Bronchial epithelial cell (primary cell): Measurements from ENCODE around the gene SELPLG. TPM values are rescaled to one million over a fixed set of nuclear protein-coding genes. Genes with fewer than 3 reads are reported as not detected.
A peak's percentile ranks its signal among the peaks of the same experiment; 100 is the strongest.
"Not testable (repeated sequence)": the region's sequence is repeated elsewhere in the genome, so short reads cannot be mapped to it uniquely, and the experiment has no call there.

Source experiments
- DNase-seq: peaks from one replicate; pipeline ENCODE4 v3.0.0-alpha.2; 2010; ENCODE audit warnings: low read depth
- FAIRE-seq: peaks from 2 replicates; lab custom pipeline; 2011; peaks lifted over from hg19 to GRCh38; lab: Jason Lieb, UNC
- H3K27me3 ChIP-seq: 2 replicates; pipeline ENCODE4 v1.5.1; 2011; ENCODE audit warnings: low read length; ENCODE audit not compliant: control insufficient read depth, insufficient read depth
- H3K36me3 ChIP-seq: 2 replicates; pipeline ENCODE4 v1.5.1; 2011; ENCODE audit warnings: low read length; ENCODE audit not compliant: control insufficient read depth, insufficient read depth
- H3K4me3 ChIP-seq: 2 replicates; pipeline ENCODE4 v1.5.1; 2011; ENCODE audit warnings: mild to moderate bottlenecking, low read depth, low read length, control low read depth
- total RNA-seq: library from RNA; depleted of rRNA; stranded (reverse); fragments of >200 nt; gene quantifications from 2 replicates; pipeline ENCODE4 v1.2.1, GENCODE V29; 2014
- TF ChIP-seq, protein P1 (sequence below): IDR thresholded peaks from 2 replicates; pipeline ENCODE4 v1.5.1; 2011; ENCODE audit warnings: mild to moderate bottlenecking, moderate library complexity, low read length, control low read depth, inconsistent platforms; ENCODE audit not compliant: insufficient read depth, severe bottlenecking

SELPLG gene
- total RNA-seq, 1 donor from 2014 or later: under 0.01 TPM

DNA sequence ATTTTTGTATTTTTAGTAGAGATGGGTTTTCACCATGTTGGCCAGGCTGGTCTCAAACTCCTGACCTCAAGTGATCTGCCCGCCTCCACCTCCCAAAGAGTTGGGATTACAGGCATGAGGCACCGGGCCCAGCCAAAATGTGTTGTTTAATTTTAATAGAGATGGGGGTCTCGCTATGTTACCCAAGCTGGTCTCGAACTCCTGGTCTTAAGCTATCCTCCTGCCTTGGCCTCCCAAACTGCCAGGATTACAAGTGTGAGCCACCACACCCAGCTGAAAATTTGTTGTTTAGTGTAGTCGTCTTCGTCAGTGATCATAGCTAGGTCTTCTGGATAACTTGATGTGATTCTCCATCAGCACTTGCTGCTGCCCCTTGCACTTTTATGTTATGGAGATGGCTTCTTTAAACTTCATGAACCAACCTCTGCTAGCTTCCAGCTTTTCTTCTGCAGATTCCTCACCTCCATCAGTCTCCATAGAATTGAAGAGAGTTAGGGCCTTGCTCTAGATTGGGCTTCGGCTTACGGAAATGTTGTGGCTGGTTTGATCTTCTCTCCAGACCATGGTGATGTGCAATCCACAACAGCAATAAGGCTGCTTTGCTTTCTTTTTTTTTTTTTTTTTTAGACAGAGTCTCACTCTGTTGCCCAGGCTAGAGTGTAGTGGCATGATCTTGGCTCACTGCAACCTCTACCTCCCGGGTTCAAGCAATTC, 58.3 kb downstream of the SELPLG start:
- FAIRE-seq (no peak), DNase-seq (no peak)
- H3K4me3 ChIP-seq: no peak overlapping the region
- H3K36me3 ChIP-seq: no peaks in the 10 kb centered on the region
- TF ChIP-seq, protein P1, sequence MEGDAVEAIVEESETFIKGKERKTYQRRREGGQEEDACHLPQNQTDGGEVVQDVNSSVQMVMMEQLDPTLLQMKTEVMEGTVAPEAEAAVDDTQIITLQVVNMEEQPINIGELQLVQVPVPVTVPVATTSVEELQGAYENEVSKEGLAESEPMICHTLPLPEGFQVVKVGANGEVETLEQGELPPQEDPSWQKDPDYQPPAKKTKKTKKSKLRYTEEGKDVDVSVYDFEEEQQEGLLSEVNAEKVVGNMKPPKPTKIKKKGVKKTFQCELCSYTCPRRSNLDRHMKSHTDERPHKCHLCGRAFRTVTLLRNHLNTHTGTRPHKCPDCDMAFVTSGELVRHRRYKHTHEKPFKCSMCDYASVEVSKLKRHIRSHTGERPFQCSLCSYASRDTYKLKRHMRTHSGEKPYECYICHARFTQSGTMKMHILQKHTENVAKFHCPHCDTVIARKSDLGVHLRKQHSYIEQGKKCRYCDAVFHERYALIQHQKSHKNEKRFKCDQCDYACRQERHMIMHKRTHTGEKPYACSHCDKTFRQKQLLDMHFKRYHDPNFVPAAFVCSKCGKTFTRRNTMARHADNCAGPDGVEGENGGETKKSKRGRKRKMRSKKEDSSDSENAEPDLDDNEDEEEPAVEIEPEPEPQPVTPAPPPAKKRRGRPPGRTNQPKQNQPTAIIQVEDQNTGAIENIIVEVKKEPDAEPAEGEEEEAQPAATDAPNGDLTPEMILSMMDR: no peak
- no peaks in the 10 kb centered on the region for H3K27me3 ChIP-seq

DNA sequence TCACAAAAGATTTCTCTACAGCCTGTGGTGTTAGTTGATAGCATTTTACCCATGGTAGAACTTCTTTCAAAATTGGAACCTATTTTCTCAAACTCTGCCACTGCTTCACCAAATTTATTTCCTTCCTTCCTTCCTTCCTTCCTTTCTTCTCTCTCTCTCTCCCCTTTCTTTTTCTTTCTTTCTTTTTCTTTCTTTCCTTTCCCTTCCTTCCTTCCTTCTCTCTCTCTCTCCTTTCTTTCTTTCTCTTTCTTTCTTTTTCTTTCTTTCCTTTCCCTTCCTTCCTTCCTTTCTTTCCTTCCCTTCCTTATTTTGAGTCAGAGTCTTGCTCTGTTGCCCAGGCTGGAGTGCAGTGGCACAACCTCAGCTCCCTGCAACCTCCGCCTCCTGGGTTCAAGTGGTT, 59.4 kb downstream of the SELPLG start:
- not testable (repeated sequence) for H3K36me3 ChIP-seq, DNase-seq, H3K27me3 ChIP-seq, FAIRE-seq, H3K4me3 ChIP-seq

DNA sequence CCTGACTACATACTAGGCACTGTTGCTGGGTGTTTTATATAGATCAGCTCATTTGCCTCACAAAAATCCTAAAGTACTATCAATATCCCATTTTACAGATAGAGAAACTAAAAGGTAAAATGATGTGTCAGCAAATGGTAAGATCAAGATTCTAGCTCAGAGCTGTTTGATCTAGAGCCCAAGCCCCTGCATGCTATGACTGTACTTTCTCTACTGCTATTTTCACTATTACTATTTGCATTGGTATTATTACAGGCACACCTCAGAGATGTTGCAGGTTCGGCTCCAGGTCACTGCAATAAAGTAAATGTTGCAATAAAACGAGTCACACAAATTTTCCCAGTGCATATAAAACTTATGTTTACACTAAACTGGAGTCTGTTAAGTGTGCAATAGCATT, 60.4 kb downstream of the SELPLG start:
- Histone ChIP-seq H3K27me3 (no peaks in the 10 kb centered on the region), H3K4me3 (no peak overlapping the region), H3K36me3 (peaks cover 4% of the 10 kb centered on the region)
- FAIRE-seq (no peak), DNase-seq (peak; percentile 21)
- TF ChIP-seq, protein P1: no peak

DNA sequence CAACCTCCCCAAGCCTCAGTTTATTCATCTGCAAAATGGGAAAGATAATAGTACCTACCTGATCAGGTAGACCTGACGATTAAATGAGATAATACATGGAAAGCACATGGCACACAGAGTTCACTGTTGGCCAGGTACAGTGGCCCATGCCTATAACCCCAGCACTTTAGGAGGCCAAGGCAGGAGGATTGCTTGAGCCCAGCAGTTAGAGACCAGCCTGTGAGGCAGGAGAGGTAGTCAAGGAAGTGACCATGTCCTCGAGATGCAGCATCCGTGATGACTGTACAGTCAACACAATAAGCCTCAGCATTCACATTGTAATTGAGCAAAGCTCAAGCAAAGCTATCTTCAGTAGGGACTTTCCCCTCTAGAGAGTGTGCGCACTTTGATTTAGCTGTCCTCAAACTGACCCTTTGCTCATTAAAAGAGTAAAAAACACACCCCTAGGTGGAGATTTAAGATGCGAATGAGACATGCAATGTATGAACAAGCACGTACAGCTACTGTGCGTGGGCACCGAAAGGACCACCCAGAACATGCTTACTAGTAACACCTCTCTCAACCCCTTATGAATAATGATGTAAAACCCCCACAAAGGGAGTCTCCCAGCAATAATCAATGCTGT, 61.4 kb downstream of the SELPLG start:
- FAIRE-seq: no peak
- DNase-seq: no peak
- TF ChIP-seq, protein P1: no peak
- Histone ChIP-seq H3K4me3 (no peak overlapping the region), H3K27me3 (no peaks in the 10 kb centered on the region), H3K36me3 (peaks cover 12% of the 10 kb centered on the region)

Other genes starting within 250 kb of the SELPLG start
- 11.6 and 15.5 TPM in 2 replicates for gene FICD, start 118.6 kb downstream of the SELPLG start, total RNA-seq
- 41.6 and 108 TPM in 2 replicates for gene SART3, start 72.7 kb downstream of the SELPLG start, total RNA-seq
- gene ISCU, start 71.3 kb downstream of the SELPLG start, total RNA-seq: 141 and 155 TPM in 2 replicates
- 0.79 TPM in 1 of 2 replicates, not detected in the other for gene TMEM119, start 35.8 kb downstream of the SELPLG start, total RNA-seq
- gene CORO1C, start 97.6 kb upstream of the SELPLG start, total RNA-seq: 151 and 152 TPM in 2 replicates
- gene SSH1, start 223.7 kb upstream of the SELPLG start, total RNA-seq: 7.1 and 8.1 TPM in 2 replicates
- gene DAO, start 246.2 kb upstream of the SELPLG start, total RNA-seq: not detected in 2 replicates